Fibroblast of mammary gland (primary cell): Measurements from ENCODE around the gene KLF13.

ENCODE experiments used
- DNase-seq: peaks from one replicate; pipeline ENCODE4 v3.0.0-alpha.2; 2010; ENCODE audit warnings: low read depth
- H3K4me3 ChIP-seq: 2 replicates; pipeline ENCODE4 v1.5.1; 2011; ENCODE audit warnings: low read depth, mild to moderate bottlenecking, low read length, moderate library complexity; ENCODE audit not compliant: control insufficient read depth
- TF ChIP-seq, protein P1 (sequence below): conservative IDR thresholded peaks from 2 replicates; pipeline ENCODE4 v1.5.1; 2011; ENCODE audit warnings: low read depth, low read length, inconsistent platforms; ENCODE audit not compliant: control insufficient read depth, insufficient read depth

The KLF13 gene

DNA sequence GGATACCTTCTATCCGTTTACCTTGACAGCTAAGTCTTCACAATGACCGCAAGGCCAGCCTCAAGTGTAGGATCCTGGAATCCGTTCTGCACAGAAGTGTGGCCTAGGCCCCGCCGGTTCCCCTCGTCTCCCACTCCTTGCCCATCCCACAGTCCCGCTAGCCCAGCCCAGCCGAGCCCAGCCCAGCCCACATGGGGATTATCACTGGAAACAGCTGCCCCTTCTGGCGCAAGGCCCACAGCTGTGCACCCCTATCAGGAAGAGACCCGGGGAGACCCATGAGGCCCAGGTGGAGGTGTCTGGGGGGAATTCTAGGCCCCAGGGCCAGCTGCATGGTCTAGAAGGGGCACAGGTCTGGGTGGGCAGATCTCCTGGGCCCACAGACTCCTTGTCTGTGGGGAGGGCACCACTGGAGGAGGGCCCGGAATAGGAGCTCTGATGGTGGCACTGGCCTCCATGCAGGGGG, 27.9 kb upstream of the KLF13 start:
- no peak overlapping the region for H3K4me3 ChIP-seq
- TF ChIP-seq, protein P1, sequence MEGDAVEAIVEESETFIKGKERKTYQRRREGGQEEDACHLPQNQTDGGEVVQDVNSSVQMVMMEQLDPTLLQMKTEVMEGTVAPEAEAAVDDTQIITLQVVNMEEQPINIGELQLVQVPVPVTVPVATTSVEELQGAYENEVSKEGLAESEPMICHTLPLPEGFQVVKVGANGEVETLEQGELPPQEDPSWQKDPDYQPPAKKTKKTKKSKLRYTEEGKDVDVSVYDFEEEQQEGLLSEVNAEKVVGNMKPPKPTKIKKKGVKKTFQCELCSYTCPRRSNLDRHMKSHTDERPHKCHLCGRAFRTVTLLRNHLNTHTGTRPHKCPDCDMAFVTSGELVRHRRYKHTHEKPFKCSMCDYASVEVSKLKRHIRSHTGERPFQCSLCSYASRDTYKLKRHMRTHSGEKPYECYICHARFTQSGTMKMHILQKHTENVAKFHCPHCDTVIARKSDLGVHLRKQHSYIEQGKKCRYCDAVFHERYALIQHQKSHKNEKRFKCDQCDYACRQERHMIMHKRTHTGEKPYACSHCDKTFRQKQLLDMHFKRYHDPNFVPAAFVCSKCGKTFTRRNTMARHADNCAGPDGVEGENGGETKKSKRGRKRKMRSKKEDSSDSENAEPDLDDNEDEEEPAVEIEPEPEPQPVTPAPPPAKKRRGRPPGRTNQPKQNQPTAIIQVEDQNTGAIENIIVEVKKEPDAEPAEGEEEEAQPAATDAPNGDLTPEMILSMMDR, result no peak
- no peak for DNase-seq

- TF ChIP-seq, protein P1, result no peak
- no peak for DNase-seq
- no peak overlapping the region for H3K4me3 ChIP-seq
Observed at GRCh38 chr15:31300208-31300661, 26.4 kb upstream of the KLF13 start.

DNA sequence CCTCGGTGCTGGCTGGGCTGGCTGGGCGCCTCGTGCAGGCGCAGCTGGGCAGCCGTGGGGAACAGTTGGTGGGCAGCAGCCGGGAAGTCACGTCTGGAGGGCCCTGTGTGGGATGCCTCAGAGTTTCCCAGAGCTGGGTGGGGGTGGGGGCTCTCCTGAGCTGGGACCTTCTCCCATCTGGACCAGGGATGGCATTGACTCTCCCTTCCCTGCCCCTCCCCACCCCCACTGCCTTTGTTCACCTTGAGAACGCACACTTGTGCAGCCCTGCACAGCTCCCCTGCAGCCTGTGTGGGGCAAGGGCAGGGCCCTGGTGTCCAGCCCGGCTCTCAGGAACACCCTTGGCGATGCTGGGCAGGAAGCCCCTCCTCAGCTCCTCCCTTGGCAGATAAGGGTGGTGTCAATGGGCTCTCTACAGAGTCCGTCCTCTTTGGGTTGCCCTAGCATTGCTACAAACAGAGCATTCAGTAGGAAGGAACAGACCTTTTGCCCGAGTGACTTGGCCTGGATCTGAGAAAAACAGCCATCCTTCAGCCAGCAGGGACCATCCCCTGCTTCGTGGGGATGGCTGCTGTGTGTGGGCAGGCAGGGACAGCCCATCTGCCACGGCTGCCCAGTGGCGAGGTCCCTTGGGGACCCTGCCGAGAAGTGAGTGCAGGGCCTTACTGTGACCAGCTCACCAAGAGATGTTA, 25.5 kb upstream of the KLF13 start:
- DNase-seq, result no peak
- H3K4me3 ChIP-seq, result no peak overlapping the region
- TF ChIP-seq, protein P1, result no peak

GRCh38 chr15:31301673-31301990, 25.0 kb upstream of the KLF13 start:
- TF ChIP-seq, protein P1, result no peak
- no peak for DNase-seq
- no peak overlapping the region for H3K4me3 ChIP-seq

- TF ChIP-seq, protein P1, result no peak
- no peak overlapping the region for H3K4me3 ChIP-seq
Observed at GRCh38 chr15:31302029-31302657, 24.5 kb upstream of the KLF13 start.

GRCh38 chr15:31302778-31303725, 23.6 kb upstream of the KLF13 start:
- peak; percentile 21 for DNase-seq
- no peak overlapping the region for H3K4me3 ChIP-seq
- TF ChIP-seq, protein P1, result peak; percentile 18

More at GRCh38 chr15:31302029-31302657, 24.5 kb upstream of the KLF13 start:
- no peak for DNase-seq
